GM18508 (cell line): ENCODE results near the gene LRRK2.

Source experiments
- ATAC-seq: cut with Tn5 transposase; IDR thresholded peaks from one replicate; pipeline ENCODE4 v1.9.1; 2021; ENCODE audit warnings: moderate number of reproducible peaks; ENCODE audit not compliant: insufficient read depth, unreplicated experiment

The LRRK2 gene

GRCh38 chr12:40310211-40310610, 85.4 kb downstream of the LRRK2 start:
- ATAC-seq: no peak

- no peak for ATAC-seq
These were observed 87.4 kb downstream of the LRRK2 start for GRCh38 chr12:40312196-40312595.

- ATAC-seq: no peak
These were observed 88.3 kb downstream of the LRRK2 start for GRCh38 chr12:40312982-40313576.

GRCh38 chr12:40313928-40314327, 89.1 kb downstream of the LRRK2 start:
- peak; percentile 77 for ATAC-seq

- ATAC-seq: no peak
These were observed 90.1 kb downstream of the LRRK2 start for GRCh38 chr12:40314927-40315326.

GRCh38 chr12:40315375-40315774, 90.6 kb downstream of the LRRK2 start:
- no peak for ATAC-seq

- no peak for ATAC-seq
These were observed 99.5 kb downstream of the LRRK2 start for GRCh38 chr12:40324261-40324660.

GRCh38 chr12:40325349-40325960, 100.7 kb downstream of the LRRK2 start:
- peak; percentile 74 for ATAC-seq

- ATAC-seq: no peak
These were observed 102.7 kb downstream of the LRRK2 start for GRCh38 chr12:40327535-40327934.

GRCh38 chr12:40330180-40330579, 105.4 kb downstream of the LRRK2 start:
- no peak for ATAC-seq

- ATAC-seq: no peak
These were observed 107.1 kb downstream of the LRRK2 start for GRCh38 chr12:40331886-40332285.

- ATAC-seq: no peak
These were observed 111.2 kb downstream of the LRRK2 start for GRCh38 chr12:40335991-40336390.

GRCh38 chr12:40336573-40337199, 111.9 kb downstream of the LRRK2 start:
- peak; percentile 71 for ATAC-seq

- no peak for ATAC-seq
These were observed 113.3 kb downstream of the LRRK2 start for GRCh38 chr12:40338071-40338470.

GRCh38 chr12:40338621-40339020, 113.8 kb downstream of the LRRK2 start:
- ATAC-seq: no peak

- no peak for ATAC-seq
These were observed 117.2 kb downstream of the LRRK2 start for GRCh38 chr12:40342010-40342409.

GRCh38 chr12:40343124-40343523, 118.3 kb downstream of the LRRK2 start:
- no peak for ATAC-seq

- ATAC-seq: no peak
These were observed 119.5 kb downstream of the LRRK2 start for GRCh38 chr12:40344312-40344711.

GRCh38 chr12:40351976-40352375, 127.2 kb downstream of the LRRK2 start:
- no peak for ATAC-seq

- ATAC-seq: no peak
These were observed 150.3 kb downstream of the LRRK2 start for GRCh38 chr12:40375076-40375475.

- peak; percentile 66 for ATAC-seq
These were observed 151.9 kb downstream of the LRRK2 start for GRCh38 chr12:40376533-40377267.
